HTERT RPE-1 (cell line): Measurements from ENCODE around the gene CEP95.
"Not testable (repeated sequence)": the region's sequence is repeated elsewhere in the genome, so short reads cannot be mapped to it uniquely, and the experiment has no call there.

Source experiments
- in situ Hi-C: fragments of 300-500 bp; cut with MboI; formaldehyde crosslinking; loops from 4 replicates; pipeline ENCODE4 v1.14.3; 2020; ENCODE audit warnings: low sequenced_read_pairs

The CEP95 gene

DNA sequence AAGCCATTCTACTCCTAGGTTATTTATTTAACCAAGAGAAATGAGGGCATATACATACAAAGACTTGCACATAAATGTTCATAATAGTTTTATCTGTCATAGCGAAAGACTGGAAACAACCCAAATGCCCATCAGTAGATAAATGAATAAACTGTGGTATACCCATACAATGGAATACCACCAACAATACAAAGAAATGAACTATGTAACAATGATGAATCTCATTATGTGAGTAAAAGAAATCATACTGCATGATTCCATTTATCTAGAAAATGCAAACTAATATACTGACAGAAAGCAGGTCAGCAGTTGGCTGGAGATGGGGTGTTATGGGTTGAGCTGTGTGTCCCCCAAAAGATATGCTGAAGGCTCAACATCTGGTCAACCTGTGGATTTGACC is 57.3 kb downstream of the CEP95 start:
- in situ Hi-C loops = no loop called here

DNA sequence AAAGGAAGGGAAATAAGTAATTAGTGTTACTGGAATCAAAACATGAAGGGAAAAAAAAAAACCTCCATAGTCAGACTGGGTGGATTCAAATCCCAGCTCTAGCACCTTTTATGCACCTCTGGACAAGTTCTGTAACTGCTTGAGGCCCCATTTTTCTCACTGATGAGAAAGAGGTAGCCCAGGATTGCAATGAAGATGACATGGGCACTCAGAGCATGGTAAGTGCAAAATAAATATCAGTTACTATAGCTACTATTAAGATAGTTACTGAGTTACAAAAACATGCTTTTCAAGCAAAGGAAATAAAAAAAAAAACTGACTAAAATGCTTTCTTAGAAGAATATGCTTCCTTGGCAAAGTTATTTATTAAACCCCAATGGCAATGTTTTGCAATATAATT is 58.8 kb downstream of the CEP95 start:
- in situ Hi-C loops = no loop called here

DNA sequence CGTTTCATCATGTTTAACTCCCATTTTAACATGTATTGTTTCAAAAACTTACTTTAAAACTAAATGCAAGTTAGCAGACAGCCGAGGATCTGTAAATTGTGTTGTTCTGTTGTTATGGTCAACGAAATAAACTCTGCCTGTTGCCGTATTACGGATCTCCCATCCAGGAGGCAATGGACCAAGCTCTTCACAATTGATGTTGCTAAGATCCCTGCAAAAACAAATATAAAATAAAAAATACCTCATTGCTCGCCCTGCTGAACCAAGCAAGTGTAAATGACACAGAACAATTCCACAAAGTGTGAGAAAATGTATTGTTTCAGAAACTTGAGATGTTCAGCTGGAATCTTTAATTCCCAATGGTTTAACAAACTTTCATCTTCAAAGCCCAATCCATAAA is 65.0 kb downstream of the CEP95 start:
- in situ Hi-C loops = no loop called here

DNA sequence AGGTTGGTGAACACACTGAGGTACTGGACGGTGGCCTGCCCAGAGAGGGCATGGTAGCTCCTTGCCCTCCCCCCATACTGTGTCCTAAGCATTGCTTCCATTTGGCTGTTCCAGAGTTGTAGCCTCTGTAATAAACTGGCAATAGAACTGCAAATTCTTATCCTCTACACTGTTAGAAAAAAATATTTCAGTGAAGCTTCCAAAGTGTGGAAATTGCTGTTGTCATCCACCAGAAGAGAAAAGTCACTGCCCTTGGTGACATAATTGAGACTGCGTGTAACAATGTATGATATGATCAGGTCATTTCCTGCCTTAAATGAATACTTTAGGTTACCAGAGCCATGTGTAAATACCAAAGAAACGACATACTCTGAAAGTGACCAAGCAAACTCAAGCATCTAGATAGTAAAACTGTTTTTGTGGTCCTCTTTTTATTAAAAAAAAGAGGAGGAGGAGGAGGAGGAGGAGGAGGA is 65.9 kb downstream of the CEP95 start:
- in situ Hi-C loops = no loop called here

DNA sequence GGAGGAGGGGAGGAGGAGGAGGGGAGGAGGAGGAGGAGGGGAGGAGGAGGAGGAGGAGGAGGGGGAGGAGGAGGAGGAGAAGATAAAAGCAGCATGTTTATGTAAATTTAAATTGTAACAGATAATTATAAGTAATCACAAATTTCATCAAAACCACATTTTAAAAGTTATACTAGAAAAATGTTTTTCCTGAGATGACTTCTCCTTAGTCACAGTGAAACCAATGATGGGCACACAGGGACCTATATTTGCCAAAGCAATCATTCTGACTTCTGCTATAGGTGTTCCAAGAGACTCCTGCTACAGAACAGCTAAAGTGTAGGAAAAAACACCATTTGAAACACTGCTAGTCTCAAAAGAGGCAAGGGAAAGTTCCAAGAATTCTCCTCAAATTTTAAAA is 66.4 kb downstream of the CEP95 start:
- in situ Hi-C loops = no loop called here

DNA sequence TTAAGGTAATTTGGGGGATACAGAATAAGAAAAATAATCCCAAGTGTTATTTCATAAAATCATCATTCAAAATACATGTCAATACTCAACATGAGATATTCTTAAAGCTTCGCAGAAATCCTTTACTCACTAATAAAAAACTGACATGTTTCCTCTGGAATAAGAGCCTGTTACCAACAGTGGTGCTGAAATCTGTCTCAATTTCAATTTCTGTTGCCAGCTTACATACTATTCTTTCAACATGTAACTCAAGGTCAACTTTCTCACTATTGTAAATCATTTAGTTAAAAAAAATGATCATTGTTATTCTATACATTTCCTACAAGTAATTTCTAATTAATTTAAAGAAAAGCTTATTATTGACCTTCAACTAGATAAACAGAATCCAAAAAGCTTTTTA is 67.9 kb downstream of the CEP95 start:
- in situ Hi-C loops = no loop called here

DNA sequence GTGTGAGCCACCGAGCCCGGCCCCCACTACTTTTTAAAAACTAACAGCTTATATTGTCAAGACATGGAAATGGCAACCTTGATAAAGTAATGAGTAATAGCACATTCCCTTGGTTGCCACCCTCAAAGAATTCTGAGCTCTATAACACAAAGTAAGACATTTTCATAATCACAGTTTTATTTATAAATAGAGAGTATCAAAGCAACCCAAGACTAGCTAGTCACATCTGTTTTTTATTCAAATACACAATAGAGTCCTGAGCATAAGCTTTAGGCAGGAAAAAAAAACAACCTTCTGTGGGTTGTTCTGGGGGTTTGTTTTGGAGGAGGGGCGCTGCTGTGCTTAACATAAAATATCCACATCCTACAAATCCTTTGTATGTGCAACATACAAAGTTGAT is 68.7 kb downstream of the CEP95 start:
- in situ Hi-C loops = no loop called here

DNA sequence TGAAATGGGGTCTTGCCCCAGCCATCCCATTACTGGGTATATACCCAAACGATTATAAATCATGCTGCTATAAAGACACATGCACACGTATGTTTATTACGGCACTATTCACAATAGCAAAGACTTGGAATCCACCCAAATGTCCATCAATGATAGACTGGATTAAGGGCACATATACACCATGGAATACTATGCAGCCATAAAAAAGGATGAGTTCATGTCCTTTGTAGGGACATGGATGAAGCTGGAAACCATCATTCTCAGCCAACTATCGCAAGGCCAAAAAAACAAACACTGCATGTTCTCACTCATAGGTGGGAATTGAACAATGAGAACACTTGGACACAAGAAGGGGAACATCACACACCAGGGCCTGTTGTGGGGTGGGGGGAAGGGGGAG is 70.2 kb downstream of the CEP95 start:
- in situ Hi-C loops = not testable (repeated sequence)

DNA sequence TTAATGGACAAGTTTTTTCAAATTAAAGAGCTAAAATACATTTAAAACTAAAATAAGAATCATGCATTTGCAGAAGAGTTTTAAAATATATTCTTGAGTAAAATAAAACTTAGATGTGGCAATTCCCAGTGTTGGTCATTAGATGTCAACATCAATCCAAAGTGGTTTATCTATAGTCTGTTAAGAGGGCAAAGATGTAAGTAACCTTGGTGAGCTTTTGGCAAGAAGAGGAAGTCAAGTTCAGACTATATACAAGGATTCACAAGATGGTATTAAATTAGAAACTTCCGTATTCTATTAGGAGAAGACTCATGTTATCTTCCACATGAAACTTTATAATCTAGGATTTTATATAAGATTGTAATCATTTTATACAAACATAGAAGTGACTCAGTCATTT is 73.1 kb downstream of the CEP95 start:
- in situ Hi-C loops = no loop called here

DNA sequence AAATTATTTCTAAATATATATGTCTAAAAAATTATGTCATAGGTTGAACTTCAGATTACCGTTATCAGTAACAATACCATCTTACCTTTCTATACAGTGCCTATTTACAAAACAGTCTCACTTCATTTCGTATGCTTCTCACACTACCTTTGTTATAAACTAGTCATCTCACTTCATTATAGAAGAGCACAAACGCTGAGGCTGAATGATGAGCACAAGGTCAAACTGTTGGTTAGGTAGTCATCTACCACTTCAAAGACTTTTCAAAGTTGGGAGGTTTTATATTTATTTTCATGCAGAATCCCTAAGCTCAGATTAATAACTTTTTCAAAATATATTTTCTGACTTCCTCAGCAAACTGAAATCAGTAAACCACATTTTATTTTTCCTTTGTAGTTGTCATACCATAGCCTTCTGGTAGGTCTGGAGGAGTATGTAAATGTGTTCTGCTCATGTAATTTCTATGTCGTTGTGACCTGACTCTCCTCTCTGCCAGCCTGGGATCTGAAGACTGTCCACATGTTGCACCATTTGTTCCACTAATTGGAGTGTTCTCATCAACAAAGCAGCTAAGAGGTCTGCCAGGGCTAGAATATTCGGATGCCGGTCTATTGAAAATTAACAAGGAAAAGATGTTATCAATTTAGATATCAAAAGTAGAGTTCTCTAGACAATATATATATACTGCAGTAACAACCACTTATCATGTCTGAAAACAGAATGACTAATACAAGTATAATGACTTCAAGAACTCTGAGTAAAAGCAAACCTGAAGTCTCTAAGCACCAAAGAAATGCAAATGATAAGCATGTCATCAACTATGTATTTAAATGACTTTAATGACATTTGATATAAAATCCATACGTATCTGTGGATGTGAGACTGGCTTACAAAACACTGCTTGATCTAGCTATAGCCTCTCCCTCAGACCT is 73.9 kb downstream of the CEP95 start:
- in situ Hi-C loops = no loop called here

DNA sequence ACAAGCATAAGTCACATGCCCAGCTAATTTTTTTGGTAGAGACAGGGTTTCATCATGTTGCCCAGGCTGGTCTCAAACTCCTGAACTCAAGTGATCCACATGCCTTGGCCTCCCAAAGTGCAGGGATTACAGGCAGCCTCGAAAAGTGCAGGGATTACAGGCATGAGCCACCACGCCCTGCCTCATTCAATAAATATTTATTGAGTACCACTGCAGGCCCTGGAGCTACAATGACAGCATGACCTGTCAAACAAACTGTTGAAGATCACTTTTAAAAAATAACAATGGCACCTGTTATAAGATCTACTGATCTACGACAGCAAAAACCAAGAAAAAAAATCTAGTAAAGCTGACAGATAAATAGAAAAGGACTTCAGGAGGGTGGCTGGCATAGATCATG is 76.3 kb downstream of the CEP95 start:
- in situ Hi-C loops = no loop called here

DNA sequence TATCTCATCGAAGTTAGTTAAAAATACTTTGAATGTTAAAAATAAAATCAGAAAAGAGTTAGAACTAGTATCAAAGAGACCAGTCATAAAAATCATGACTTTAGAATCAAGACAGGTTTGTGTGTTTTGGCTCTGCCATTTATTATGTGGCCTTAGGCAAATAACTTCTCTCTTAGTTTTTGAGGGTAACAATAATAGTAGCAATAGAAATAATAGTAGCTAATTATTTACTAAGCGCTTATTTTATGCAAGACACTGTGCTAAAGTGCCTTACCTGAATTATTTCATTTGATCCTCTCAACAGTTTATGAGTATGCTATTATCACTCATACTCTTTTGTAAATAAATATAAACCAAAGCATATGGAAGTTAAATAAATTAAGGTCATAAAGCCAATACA is 78.4 kb downstream of the CEP95 start:
- in situ Hi-C loops = no loop called here
